Peyer's patch (tissue), 4 donors: Measurements from ENCODE around the gene SUGCT. TPM values are rescaled to one million over a fixed set of nuclear protein-coding genes. Genes with fewer than 3 reads are reported as not detected.

Experiments used
- DNase-seq, 3 donors: peaks; one replicate each; pipeline ENCODE4 v3.0.0-alpha.2; 2017 to 2019
- H3K27ac ChIP-seq, 4 donors: fragments of 200-600 bp; sonication (generic); one replicate each; pipeline ENCODE4 v1.5.1; 2016 to 2019
- H3K27me3 ChIP-seq, 2 donors: fragments of 200-600 bp; sonication (generic); one replicate each; pipeline ENCODE4 v1.5.1; 2019
- H3K36me3 ChIP-seq, 3 donors: fragments of 200-600 bp; sonication (generic); one replicate each; pipeline ENCODE4 v1.5.1; 2016 to 2019
- H3K4me1 ChIP-seq, 4 donors: fragments of 200-600 bp; sonication (generic); one replicate each; pipeline ENCODE4 v1.5.1; 2016 to 2019
- H3K4me3 ChIP-seq, 4 donors: fragments of 200-600 bp; sonication (generic); 1 replicate in 3 of 4; 2 replicates in 1 of 4; pipeline ENCODE4 v1.5.1; 2016 to 2019; ENCODE audit warnings: mild to moderate bottlenecking in 1 of 4
- H3K9me3 ChIP-seq, 4 donors: fragments of 200-600 bp; sonication (generic); one replicate each; pipeline ENCODE4 v1.5.1; 2016 to 2019; ENCODE audit warnings: mild to moderate bottlenecking in 1 of 4
- CTCF ChIP-seq, 6 experiments: fragments of 450-650 bp in 4 of 6; fragments of 200-600 bp in 2 of 6; sonication (generic) in 1 of 6; IDR thresholded peaks; one replicate each; pipeline ENCODE4 v1.5.1; 2017 to 2019; ENCODE audit warnings: antibody characterized with exemption in 6 of 6, mild to moderate bottlenecking in 3 of 6, moderate library complexity in 1 of 6
- POLR2A ChIP-seq, 2 donors: fragments of 450-650 bp; IDR thresholded peaks; one replicate each; pipeline ENCODE4 v1.5.1; 2017; ENCODE audit warnings: antibody characterized with exemption in 2 of 2, mild to moderate bottlenecking in 2 of 2, moderate library complexity in 2 of 2
- total RNA-seq, 4 donors: library from RNA; depleted of rRNA; stranded (reverse); fragments of >200 nt; gene quantifications; one replicate each; pipeline ENCODE4 v1.1.0, GENCODE V29; 2016

SUGCT gene
- total RNA-seq, 4 donors from 2014 or later = 6.4 to 8.9 (median 8.3) TPM; not detected in 1

DNA sequence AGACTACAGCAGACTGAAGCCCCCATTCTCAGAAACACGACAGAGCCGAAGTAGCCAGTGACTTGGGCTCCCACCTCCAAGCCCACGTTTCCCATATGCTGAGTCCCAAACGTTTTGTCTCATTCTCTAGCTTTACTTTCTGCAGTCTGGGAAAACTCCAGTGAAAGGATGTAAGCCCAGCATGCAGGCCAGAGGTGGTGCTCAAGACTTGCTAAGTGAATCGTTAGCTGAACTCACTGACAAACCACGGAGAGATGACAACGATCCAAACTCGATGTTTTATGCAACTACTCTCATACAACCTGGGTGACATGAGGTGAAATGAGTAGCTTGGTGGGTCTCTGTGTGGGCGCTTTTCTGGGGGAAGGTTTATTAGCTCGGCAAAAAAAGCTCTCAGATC is 731.8 kb downstream of the SUGCT start:
- DNase-seq = no peak
- H3K4me1 ChIP-seq = no peaks in the 10 kb centered on the region

DNA sequence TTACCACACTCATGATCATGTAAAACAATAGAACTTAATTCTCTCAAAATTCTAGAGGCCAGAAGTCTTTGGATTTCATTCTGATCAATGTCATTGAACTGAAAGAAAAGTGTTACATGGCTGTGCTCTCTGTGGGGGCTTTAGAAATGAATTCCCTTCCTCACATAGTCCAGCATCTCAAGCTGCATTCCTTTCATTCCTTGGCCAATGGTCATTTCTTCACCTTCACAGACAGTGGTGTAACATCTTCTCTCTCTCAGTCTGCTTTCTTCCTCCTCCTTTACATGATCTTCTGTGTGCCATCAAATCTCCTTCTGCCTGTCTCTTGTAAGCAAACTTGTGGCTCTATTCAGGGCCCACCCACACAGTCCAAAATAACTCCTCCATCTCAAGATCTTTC is 735.3 kb downstream of the SUGCT start:
- Histone ChIP-seq H3K27ac (no peak overlapping the region), H3K4me3 (no peak overlapping the region), H3K9me3 (no peaks in the 10 kb centered on the region), H3K36me3 (no peaks in the 10 kb centered on the region), H3K27me3 (no peaks in the 10 kb centered on the region), H3K4me1 (no peaks in the 10 kb centered on the region)
- no peak for DNase-seq
- no peak for TF ChIP-seq POLR2A (IDR thresholded peaks at IDR 0.05)
- TF ChIP-seq CTCF (IDR thresholded peaks at IDR 0.05) = no peak

More for the DNA sequence above, 731.8 kb downstream of the SUGCT start:
- H3K9me3 ChIP-seq = no peaks in the 10 kb centered on the region
- no peak overlapping the region for H3K4me3 ChIP-seq
- no peak overlapping the region for H3K27ac ChIP-seq
- no peaks in the 10 kb centered on the region for H3K27me3 ChIP-seq
- H3K36me3 ChIP-seq = no peaks in the 10 kb centered on the region
- TF ChIP-seq CTCF (IDR thresholded peaks at IDR 0.05) = no peak
- TF ChIP-seq POLR2A (IDR thresholded peaks at IDR 0.05) = no peak

GRCh38 chr7:40873248-40873647 is 738.4 kb downstream of the SUGCT start:
- DNase-seq = no peak
- no peaks in the 10 kb centered on the region for H3K36me3 ChIP-seq
- no peak for TF ChIP-seq POLR2A (IDR thresholded peaks at IDR 0.05)

DNA sequence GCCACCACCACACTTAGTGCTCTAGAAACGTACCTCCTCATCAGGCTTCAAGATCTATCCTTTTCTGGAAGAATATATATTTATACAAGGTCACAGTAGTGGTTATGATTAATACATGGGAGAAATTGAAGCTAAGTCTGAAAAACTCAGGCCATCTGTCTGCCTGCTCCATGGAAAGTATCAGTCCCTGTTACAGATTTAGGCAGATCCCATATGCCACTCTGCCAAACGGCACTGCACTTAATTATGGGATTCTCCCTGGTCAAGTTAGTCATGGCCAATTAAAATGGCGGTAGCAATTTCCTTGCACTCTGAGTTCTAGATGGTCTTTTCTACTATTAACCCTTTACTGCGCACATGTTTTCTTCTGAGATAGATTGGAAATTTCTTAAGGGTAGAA is 740.0 kb downstream of the SUGCT start:
- no peaks in the 10 kb centered on the region for H3K27me3 ChIP-seq
- no peak for TF ChIP-seq POLR2A (IDR thresholded peaks at IDR 0.05)
- TF ChIP-seq CTCF (IDR thresholded peaks at IDR 0.05) = no peak
- H3K9me3 ChIP-seq = no peaks in the 10 kb centered on the region
- H3K27ac ChIP-seq = no peak overlapping the region
- no peaks in the 10 kb centered on the region for H3K4me1 ChIP-seq
- no peak for DNase-seq
- no peak overlapping the region for H3K4me3 ChIP-seq
- no peaks in the 10 kb centered on the region for H3K36me3 ChIP-seq

More at GRCh38 chr7:40873248-40873647, 738.4 kb downstream of the SUGCT start:
- Histone ChIP-seq H3K4me1 (no peaks in the 10 kb centered on the region), H3K27ac (no peak overlapping the region), H3K4me3 (no peak overlapping the region), H3K9me3 (no peaks in the 10 kb centered on the region), H3K27me3 (no peaks in the 10 kb centered on the region)

DNA sequence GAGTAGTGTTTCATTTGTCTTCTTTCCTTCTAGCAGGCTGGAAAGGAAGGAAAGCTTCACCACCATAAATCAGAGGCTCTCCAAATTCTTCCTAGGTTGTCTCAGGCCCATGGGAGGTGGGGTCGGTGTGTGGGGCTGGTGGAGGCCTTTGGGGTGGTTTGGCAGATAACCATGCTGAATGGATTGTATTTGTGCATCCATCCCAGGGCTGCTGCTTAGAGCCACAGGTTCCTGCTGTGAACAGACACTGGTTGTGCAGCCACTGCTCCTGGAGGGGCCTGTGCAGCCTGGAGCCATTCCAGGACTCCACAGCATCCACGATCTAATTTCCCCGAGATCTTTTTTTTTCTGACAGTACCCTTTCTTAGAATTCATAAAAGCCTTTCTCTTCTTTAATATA is 741.8 kb downstream of the SUGCT start:
- no peak overlapping the region for H3K27ac ChIP-seq
- no peaks in the 10 kb centered on the region for H3K27me3 ChIP-seq
- H3K4me3 ChIP-seq = no peak overlapping the region
- H3K4me1 ChIP-seq = peaks cover 0 to 3% (median 0%) of the 10 kb centered on the region in 4 donors
- no peaks in the 10 kb centered on the region for H3K36me3 ChIP-seq
- TF ChIP-seq POLR2A (IDR thresholded peaks at IDR 0.05) (no peak), CTCF (IDR thresholded peaks at IDR 0.05) (no peak)
- DNase-seq = no peak
- no peaks in the 10 kb centered on the region for H3K9me3 ChIP-seq

DNA sequence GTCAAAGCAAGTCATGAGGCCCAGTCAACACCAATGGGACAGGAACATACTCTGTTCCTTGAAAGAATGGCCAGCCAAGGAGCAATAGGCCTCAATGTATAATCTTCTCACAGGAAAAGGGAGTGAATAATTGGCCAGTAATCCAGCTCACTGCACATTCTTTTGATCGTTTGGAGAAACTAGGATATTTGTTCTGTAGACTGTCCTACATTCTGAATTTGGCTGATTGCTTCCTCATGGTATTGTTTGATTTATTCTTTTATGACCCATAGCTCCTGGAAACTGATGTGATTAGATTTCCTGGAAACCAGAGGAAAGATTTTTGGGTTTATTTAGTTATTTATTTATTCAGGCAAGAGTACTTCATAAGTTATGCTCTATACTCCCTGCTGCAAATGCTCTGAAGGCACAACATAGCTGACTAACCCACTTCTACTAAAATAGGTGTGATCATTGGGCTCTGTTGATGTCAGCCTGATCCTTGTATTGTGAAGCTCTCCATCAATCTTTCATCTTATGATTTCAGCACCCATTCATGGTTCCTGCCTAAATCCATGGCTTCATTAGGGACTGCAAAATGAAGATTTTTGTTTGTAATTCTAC is 745.2 kb downstream of the SUGCT start:
- DNase-seq = no peak
- Histone ChIP-seq H3K4me3 (no peak overlapping the region), H3K36me3 (no peaks in the 10 kb centered on the region), H3K27me3 (no peaks in the 10 kb centered on the region), H3K9me3 (no peaks in the 10 kb centered on the region), H3K4me1 (peaks cover 0 to 14% (median 0%) of the 10 kb centered on the region in 4 donors), H3K27ac (no peak overlapping the region)
- TF ChIP-seq POLR2A (IDR thresholded peaks at IDR 0.05) = no peak
- TF ChIP-seq CTCF (IDR thresholded peaks at IDR 0.05) = no peak
